GM12878 (cell line): ENCODE results near the gene ZMIZ2. TPM values are rescaled to one million over a fixed set of nuclear protein-coding genes. Genes with fewer than 3 reads are reported as not detected.

Experiments used
- ATAC-seq: fragments of 200-7000 bp; cut with Tn5 transposase; 3 replicates; pipeline ENCODE4 v1.9.1; 2020; ENCODE audit warnings: mild to moderate bottlenecking, moderate library complexity
- BruUV-seq: library from RNA; stranded (reverse); fragments of 400-500 nt; replicated peaks from 2 replicates; lab custom pipeline; 2021; lab: Mats Ljungman, UMichigan
- CTCF ChIA-PET: fragments of 300-600 bp; sonication (Branson Sonifier 250); formaldehyde crosslinking; extraction: SDS; loops from one replicate; lab custom pipeline; 2021; ENCODE audit warnings: inconsistent platforms; lab: Yijun Ruan, JAX
- POLR2A ChIA-PET: fragments of 350-600 bp; formaldehyde crosslinking; extraction: SDS; loops from one replicate; lab custom pipeline; 2021; ENCODE audit warnings: inconsistent platforms; lab: Charles Lee
- RAD21 ChIA-PET: fragments of 300-600 bp; sonication (Branson Sonifier 250); formaldehyde crosslinking; loops from one replicate; lab custom pipeline; 2023; ENCODE audit warnings: antibody characterized with exemption; ENCODE audit not compliant: unreplicated experiment; lab: Charles Lee
- SMC1A ChIA-PET: fragments of 300-600 bp; sonication (Branson Sonifier 250); formaldehyde crosslinking; loops from one replicate; lab custom pipeline; 2023; ENCODE audit not compliant: unreplicated experiment, uncharacterized antibody; lab: Charles Lee
- DNase-seq: peaks from one replicate; pipeline ENCODE4 v3.0.0-alpha.2; 2011; ENCODE audit warnings: low read depth, low spot score
- FAIRE-seq: peaks from 3 replicates; lab custom pipeline; 2011; peaks lifted over from hg19 to GRCh38; lab: Jason Lieb, UNC
- H2AFZ ChIP-seq: 2 replicates; pipeline ENCODE4 v1.6.0; 2011; ENCODE audit warnings: low read depth, low read length, control low read depth; ENCODE audit not compliant: control insufficient read depth
- H3K27ac ChIP-seq: 2 replicates; pipeline ENCODE4 v1.5.1; 2011; ENCODE audit warnings: control low read depth; ENCODE audit not compliant: control insufficient read depth, insufficient read depth
- H3K27me3 ChIP-seq, 2 experiments: replicated peaks in 1 of 2; 2 replicates each; pipeline versions ENCODE4 v1.6.0 to v1.6.1; 2011; ENCODE audit warnings: low read length in 1 of 2; ENCODE audit not compliant: control insufficient read depth in 2 of 2, insufficient read depth in 2 of 2
- H3K36me3 ChIP-seq, 2 experiments: 2 replicates each; pipeline ENCODE4 v1.5.1; 2011; ENCODE audit warnings: low read length in 1 of 2; ENCODE audit not compliant: control insufficient read depth in 2 of 2, insufficient read depth in 2 of 2
- H3K4me1 ChIP-seq: 2 replicates; pipeline ENCODE4 v1.6.1; 2011; ENCODE audit warnings: mild to moderate bottlenecking, low read length, moderate library complexity, mixed read lengths; ENCODE audit not compliant: control insufficient read depth, insufficient read depth
- H3K4me2 ChIP-seq: 2 replicates; pipeline ENCODE4 v1.6.0; 2011; ENCODE audit warnings: control low read depth; ENCODE audit not compliant: control insufficient read depth, insufficient read depth
- H3K4me3 ChIP-seq: fragments of 200-600 bp; sonication (generic); 2 replicates; pipeline ENCODE4 v1.5.1; 2016
- H3K79me2 ChIP-seq: 2 replicates; pipeline ENCODE4 v1.6.0; 2011; ENCODE audit warnings: low read length; ENCODE audit not compliant: control insufficient read depth, insufficient read depth
- H3K9ac ChIP-seq: 2 replicates; pipeline ENCODE4 v1.8.0; 2011; ENCODE audit warnings: low read length, control low read depth, mixed read lengths; ENCODE audit not compliant: control insufficient read depth, insufficient read depth
- H3K9me3 ChIP-seq: replicated peaks from 3 replicates; pipeline ENCODE4 v1.5.1; 2011; ENCODE audit warnings: mild to moderate bottlenecking, low read length; ENCODE audit not compliant: control insufficient read depth, insufficient read depth
- H4K20me1 ChIP-seq: 2 replicates; pipeline ENCODE4 v1.6.0; 2011; ENCODE audit not compliant: control insufficient read depth, insufficient read depth
- PML ChIP-seq: IDR thresholded peaks from 2 replicates; pipeline ENCODE4 v1.6.1; 2012; ENCODE audit warnings: low read length, inconsistent platforms
- RCOR1 ChIP-seq: conservative IDR thresholded peaks from 2 replicates; pipeline ENCODE4 v1.6.1; 2012; ENCODE audit warnings: low read depth, low read length, improper control_type of control experiment
- STAT3 ChIP-seq: IDR thresholded peaks from 2 replicates; pipeline ENCODE4 v1.6.1; 2011; ENCODE audit warnings: low read depth, low read length, improper control_type of control experiment
- WGBS: methylation state at CpG from one replicate; pipeline ENCODE4 v1.1.6; 2016; ENCODE audit warnings: low lambda C conversion rate; ENCODE audit not compliant: insufficient replicate concordance, insufficient coverage; ENCODE audit errors: missing lambda C conversion rate; 5-methylcytosine and 5-hydroxymethylcytosine counted together
- in situ Hi-C: fragments of 300-500 bp; cut with MboI; formaldehyde crosslinking; loops from 9 replicates; pipeline ENCODE4 v1.14.3; 2018; ENCODE audit warnings: mixed read lengths
- intact Hi-C: fragments of 100-400 bp; cut with micrococcal nuclease; formaldehyde crosslinking; loops from one replicate; pipeline ENCODE4 v1.14.2; 2022; ENCODE audit not compliant: unreplicated experiment
- polyA plus RNA-seq, 11 experiments: library from polyadenylated mRNA; depleted of rRNA in 4 of 11; unstranded in 6 of 11; stranded (reverse) in 5 of 11; fragments of >200 nt; fragmentation: Nextera tagmentation in 4 of 11; fragmentation: Illumina TruSeq in 1 of 11; extraction: Ambion mirVana in 4 of 11; extraction: Trizol in 1 of 11; gene quantifications; 1 replicate in 1 of 11; 2 replicates in 10 of 11; pipeline versions ENCODE4 v1.2.1 to v1.2.3, GENCODE V29; 2011 to 2016; ENCODE audit warnings: inconsistent platforms in 2 of 11, missing spikeins in 2 of 11, low read depth in 1 of 11
- total RNA-seq, 4 experiments: library from RNA; depleted of rRNA in 3 of 4; stranded (reverse); fragments of >200 nt in 3 of 4; fragmentation: Illumina TruSeq in 1 of 4; extraction: Trizol in 1 of 4; gene quantifications; 2 replicates each; pipeline versions ENCODE4 v1.2.1 to v1.2.3, GENCODE V29; 2013 to 2021
- TF ChIP-seq, protein P1 (sequence below): fragments of 150-350 bp; IDR thresholded peaks from 2 replicates; pipeline ENCODE4 v1.6.1; 2016; ENCODE audit warnings: low read depth, low read length

The ZMIZ2 gene
- total and polyA plus RNA-seq, 10 of the 15 experiments (the other 5 are each of a cell fraction or from before 2014, with no cell fraction given), result 0.71 to 158 (median 17.0) TPM

DNA sequence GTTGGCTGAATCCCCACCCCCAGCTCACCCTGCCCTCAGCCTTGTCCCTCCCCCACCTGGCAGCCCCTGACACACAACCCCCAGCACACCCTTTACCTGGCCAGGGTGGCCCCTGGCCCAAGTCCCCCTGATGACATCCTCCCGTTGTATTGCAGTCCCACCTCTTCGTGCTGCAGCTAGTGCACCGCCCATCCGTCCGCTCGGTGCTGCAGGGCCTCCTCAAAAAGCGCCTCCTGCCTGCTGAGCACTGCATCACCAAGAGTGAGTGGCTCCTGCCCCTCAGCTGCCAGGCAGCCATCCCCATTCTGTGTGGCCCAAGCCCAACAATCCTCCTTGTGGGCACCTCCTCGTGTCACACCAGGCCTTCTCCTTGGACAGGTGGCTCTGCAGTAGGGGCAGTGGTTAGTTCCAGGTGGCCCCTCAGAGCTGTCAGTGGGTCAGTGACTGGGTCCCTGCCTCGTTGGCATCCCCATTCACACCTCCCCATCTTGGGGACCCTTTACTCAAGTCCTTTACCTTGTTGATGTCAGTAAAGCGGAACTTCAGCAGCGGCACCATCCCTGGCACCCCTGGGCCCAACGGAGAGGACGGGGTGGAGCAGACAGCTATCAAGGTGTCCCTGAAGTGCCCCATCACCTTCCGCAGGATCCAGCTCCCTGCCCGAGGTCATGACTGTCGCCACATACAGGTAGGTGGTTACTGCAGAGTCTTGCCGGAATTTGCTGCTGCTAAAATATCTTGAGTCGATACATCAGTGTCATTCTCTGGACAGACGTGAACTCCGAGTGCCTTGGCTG, 14.3 kb downstream of the ZMIZ2 start (continued):
- TF ChIP-seq, protein P1, sequence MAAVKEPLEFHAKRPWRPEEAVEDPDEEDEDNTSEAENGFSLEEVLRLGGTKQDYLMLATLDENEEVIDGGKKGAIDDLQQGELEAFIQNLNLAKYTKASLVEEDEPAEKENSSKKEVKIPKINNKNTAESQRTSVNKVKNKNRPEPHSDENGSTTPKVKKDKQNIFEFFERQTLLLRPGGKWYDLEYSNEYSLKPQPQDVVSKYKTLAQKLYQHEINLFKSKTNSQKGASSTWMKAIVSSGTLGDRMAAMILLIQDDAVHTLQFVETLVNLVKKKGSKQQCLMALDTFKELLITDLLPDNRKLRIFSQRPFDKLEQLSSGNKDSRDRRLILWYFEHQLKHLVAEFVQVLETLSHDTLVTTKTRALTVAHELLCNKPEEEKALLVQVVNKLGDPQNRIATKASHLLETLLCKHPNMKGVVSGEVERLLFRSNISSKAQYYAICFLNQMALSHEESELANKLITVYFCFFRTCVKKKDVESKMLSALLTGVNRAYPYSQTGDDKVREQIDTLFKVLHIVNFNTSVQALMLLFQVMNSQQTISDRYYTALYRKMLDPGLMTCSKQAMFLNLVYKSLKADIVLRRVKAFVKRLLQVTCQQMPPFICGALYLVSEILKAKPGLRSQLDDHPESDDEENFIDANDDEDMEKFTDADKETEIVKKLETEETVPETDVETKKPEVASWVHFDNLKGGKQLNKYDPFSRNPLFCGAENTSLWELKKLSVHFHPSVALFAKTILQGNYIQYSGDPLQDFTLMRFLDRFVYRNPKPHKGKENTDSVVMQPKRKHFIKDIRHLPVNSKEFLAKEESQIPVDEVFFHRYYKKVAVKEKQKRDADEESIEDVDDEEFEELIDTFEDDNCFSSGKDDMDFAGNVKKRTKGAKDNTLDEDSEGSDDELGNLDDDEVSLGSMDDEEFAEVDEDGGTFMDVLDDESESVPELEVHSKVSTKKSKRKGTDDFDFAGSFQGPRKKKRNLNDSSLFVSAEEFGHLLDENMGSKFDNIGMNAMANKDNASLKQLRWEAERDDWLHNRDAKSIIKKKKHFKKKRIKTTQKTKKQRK, result no peak
- TF ChIP-seq RCOR1 (no peak), PML (no peak)

- POLR2A ChIA-PET, result no interaction called here
- RAD21 ChIA-PET, result no interaction called here
- WGBS, result 96% methylated on average over 6 of the region's 6 CpGs
- Histone ChIP-seq H3K9me3 (no peaks in the 10 kb centered on the region), H3K4me1 (peaks cover 21% of the 10 kb centered on the region), H3K9ac (no peak overlapping the region), H3K79me2 (no peaks in the 10 kb centered on the region), H3K36me3 (peaks cover 25 to 61% of the 10 kb centered on the region in 2 experiments), H3K27ac (no peak overlapping the region), H3K4me3 (no peak overlapping the region), H2AFZ (no peak overlapping the region), H4K20me1 (no peaks in the 10 kb centered on the region), H3K4me2 (no peak overlapping the region), H3K27me3 (no peaks in the 10 kb centered on the region)
- DNase-seq (no peak), FAIRE-seq (no peak), ATAC-seq (no peak)
- SMC1A ChIA-PET, result interaction anchor here (0.7 kb wide), 1 partner anchor 82 kb away, joined by 7 read pairs; no protein-coding TSS in a partner anchor
- CTCF ChIA-PET, result no interaction called here
- in situ Hi-C loops (no loop called here), intact Hi-C loops (no loop called here)
- no peak for TF ChIP-seq STAT3
- BruUV-seq, result no TSS peak
Observed at GRCh38 chr7:44764081-44764480, 15.4 kb downstream of the ZMIZ2 start.
